Ishikawa (cell line): Measurements from ENCODE around the gene MYO16.

ENCODE experiments used
- CEBPB ChIP-seq: IDR thresholded peaks from 2 replicates; pipeline ENCODE4 v1.6.1; 2012
- CREB1 ChIP-seq: IDR thresholded peaks from 2 replicates; pipeline ENCODE4 v1.6.1; 2012; ENCODE audit warnings: low read depth
- EGR1 ChIP-seq: IDR thresholded peaks from 2 replicates; pipeline ENCODE4 v1.6.1; 2012
- EP300 ChIP-seq: IDR thresholded peaks from 2 replicates; pipeline ENCODE4 v1.6.1; 2012; ENCODE audit warnings: borderline replicate concordance
- FOXM1 ChIP-seq: IDR thresholded peaks from 2 replicates; pipeline ENCODE4 v1.6.1; 2012; ENCODE audit warnings: low read depth, borderline replicate concordance
- NFIC ChIP-seq: IDR thresholded peaks from 2 replicates; pipeline ENCODE4 v1.6.1; 2012
- RAD21 ChIP-seq: IDR thresholded peaks from 2 replicates; pipeline ENCODE4 v1.6.1; 2012; ENCODE audit warnings: low read depth
- TAF1 ChIP-seq: IDR thresholded peaks from 2 replicates; pipeline ENCODE4 v1.6.1; 2012; ENCODE audit warnings: low read depth, mild to moderate bottlenecking
- TCF12 ChIP-seq: IDR thresholded peaks from 2 replicates; pipeline ENCODE4 v1.6.1; 2012; ENCODE audit warnings: low read depth
- TEAD4 ChIP-seq: IDR thresholded peaks from 2 replicates; pipeline ENCODE4 v1.6.1; 2012
- YY1 ChIP-seq: IDR thresholded peaks from 2 replicates; pipeline ENCODE4 v1.6.1; 2012; ENCODE audit warnings: low read depth
- ZBTB7A ChIP-seq: IDR thresholded peaks from 2 replicates; pipeline ENCODE4 v1.6.1; 2012; ENCODE audit warnings: low read depth
- TF ChIP-seq, protein P1 (sequence below): IDR thresholded peaks from 2 replicates; pipeline ENCODE4 v1.6.1; 2012
- TF ChIP-seq, protein P2 (sequence below): IDR thresholded peaks from 2 replicates; pipeline ENCODE4 v1.6.1; 2012; ENCODE audit warnings: low read depth, mild to moderate bottlenecking
- TF ChIP-seq, protein P3 (sequence below): IDR thresholded peaks from 2 replicates; pipeline ENCODE4 v1.6.1; 2012

Gene MYO16

DNA sequence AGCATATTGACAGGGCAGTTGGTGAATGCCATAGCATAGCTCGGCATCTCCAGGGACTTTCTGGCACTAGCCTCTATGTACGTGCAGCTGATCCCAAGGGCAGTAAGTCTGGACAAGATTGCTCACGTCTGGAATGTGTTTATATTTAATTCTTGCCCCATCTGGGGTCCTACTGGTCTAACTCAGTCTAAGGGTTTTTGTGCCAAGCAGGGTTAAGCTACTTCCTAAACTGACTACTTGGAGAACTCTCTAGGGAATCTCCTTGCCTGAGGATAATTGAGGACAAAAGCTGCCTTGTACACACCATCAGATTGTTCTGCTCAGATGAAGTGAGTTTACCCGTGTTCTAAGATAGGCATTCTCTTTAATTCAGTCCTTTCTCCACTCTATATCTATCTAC lies 358.1 kb downstream of the MYO16 start:
- TF ChIP-seq CREB1 (no peak), EP300 (no peak), TEAD4 (no peak), EGR1 (no peak)
- TF ChIP-seq, protein P1, sequence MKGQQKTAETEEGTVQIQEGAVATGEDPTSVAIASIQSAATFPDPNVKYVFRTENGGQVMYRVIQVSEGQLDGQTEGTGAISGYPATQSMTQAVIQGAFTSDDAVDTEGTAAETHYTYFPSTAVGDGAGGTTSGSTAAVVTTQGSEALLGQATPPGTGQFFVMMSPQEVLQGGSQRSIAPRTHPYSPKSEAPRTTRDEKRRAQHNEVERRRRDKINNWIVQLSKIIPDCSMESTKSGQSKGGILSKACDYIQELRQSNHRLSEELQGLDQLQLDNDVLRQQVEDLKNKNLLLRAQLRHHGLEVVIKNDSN: no peak
- TF ChIP-seq, protein P2, sequence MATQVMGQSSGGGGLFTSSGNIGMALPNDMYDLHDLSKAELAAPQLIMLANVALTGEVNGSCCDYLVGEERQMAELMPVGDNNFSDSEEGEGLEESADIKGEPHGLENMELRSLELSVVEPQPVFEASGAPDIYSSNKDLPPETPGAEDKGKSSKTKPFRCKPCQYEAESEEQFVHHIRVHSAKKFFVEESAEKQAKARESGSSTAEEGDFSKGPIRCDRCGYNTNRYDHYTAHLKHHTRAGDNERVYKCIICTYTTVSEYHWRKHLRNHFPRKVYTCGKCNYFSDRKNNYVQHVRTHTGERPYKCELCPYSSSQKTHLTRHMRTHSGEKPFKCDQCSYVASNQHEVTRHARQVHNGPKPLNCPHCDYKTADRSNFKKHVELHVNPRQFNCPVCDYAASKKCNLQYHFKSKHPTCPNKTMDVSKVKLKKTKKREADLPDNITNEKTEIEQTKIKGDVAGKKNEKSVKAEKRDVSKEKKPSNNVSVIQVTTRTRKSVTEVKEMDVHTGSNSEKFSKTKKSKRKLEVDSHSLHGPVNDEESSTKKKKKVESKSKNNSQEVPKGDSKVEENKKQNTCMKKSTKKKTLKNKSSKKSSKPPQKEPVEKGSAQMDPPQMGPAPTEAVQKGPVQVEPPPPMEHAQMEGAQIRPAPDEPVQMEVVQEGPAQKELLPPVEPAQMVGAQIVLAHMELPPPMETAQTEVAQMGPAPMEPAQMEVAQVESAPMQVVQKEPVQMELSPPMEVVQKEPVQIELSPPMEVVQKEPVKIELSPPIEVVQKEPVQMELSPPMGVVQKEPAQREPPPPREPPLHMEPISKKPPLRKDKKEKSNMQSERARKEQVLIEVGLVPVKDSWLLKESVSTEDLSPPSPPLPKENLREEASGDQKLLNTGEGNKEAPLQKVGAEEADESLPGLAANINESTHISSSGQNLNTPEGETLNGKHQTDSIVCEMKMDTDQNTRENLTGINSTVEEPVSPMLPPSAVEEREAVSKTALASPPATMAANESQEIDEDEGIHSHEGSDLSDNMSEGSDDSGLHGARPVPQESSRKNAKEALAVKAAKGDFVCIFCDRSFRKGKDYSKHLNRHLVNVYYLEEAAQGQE: no peak

DNA sequence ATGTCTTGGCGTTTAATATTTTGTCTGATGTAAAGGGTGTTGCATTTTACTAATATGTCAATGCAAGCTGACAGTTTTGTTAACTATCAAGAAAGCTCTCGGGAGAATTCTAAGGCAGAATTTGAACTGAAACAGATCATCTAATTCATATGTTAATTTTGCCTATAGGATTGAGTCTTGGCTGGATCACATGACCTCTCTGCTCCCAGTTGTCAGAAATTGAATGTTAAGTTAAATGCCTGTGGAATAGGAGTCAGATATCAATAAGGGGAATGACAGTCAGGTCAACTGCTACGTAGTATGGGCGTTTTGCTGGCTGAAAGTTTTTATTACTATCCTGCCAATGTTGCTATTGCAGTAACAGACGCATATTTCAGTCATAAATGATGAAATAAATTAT lies 358.5 kb downstream of the MYO16 start:
- TF ChIP-seq ZBTB7A (no peak), TCF12 (no peak), EP300 (no peak), CEBPB (no peak), EGR1 (no peak), CREB1 (no peak), NFIC (no peak), TAF1 (no peak), FOXM1 (no peak), RAD21 (no peak), TEAD4 (no peak), YY1 (no peak)
- TF ChIP-seq, protein P2: no peak
- TF ChIP-seq, protein P3, sequence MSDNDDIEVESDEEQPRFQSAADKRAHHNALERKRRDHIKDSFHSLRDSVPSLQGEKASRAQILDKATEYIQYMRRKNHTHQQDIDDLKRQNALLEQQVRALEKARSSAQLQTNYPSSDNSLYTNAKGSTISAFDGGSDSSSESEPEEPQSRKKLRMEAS: no peak
- TF ChIP-seq, protein P1: no peak

DNA sequence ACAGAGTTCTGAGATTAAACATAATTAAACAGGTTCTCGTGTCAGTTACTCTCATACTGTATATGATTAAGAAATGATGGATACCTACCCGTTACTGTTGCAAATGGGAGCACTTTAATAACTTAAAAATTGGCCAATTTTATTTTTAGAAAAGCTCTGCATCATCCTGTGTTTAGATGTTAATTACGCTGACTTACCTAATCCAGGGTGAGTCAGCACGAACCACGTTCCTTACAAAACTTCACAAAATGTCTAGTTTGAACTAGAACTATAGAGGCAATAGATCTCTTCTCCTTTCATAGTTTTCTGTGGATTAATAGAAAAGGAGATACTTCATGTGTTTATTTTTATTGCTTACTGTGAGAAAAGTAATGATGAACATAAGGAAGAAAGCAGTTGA lies 363.9 kb downstream of the MYO16 start:
- TF ChIP-seq, protein P2: no peak
- TF ChIP-seq EP300: no peak
- no peak for TF ChIP-seq TEAD4
- no peak for TF ChIP-seq CREB1
- TF ChIP-seq YY1: no peak
- no peak for TF ChIP-seq TAF1
- no peak for TF ChIP-seq CEBPB
- TF ChIP-seq, protein P1: no peak
- TF ChIP-seq RAD21: no peak
- no peak for TF ChIP-seq EGR1
- no peak for TF ChIP-seq FOXM1
- TF ChIP-seq, protein P3: no peak
- no peak for TF ChIP-seq ZBTB7A
- TF ChIP-seq NFIC: no peak
- no peak for TF ChIP-seq TCF12

DNA sequence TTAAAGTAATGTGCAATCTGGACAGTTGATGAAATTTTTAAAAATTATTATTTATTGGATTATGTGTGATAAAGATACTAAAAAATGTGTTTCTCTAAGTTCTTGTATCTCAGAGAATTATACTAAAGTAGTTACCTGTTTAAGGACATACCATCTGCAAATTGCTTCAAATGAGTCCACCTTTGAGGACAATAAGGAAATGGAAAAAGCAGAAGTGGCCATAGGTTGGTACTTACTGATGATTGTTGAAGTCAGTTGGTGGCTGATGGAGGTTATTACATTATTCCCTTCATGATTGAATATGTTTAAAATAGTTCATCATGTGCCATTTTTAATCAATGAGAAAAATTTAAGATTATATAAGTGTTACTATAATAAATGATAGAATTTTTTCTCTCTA lies 367.0 kb downstream of the MYO16 start:
- no peak for TF ChIP-seq TAF1
- TF ChIP-seq EGR1: no peak
- no peak for TF ChIP-seq TEAD4
- TF ChIP-seq EP300: no peak
- no peak for TF ChIP-seq TCF12
- TF ChIP-seq ZBTB7A: no peak
- TF ChIP-seq FOXM1: no peak
- no peak for TF ChIP-seq YY1
- no peak for TF ChIP-seq NFIC
- TF ChIP-seq, protein P1: no peak
